ENCODE measurements around the gene ACTL7B. TPM values are rescaled to one million over a fixed set of nuclear protein-coding genes. Genes with fewer than 3 reads are reported as not detected.

Gene ACTL7B
- not detected in 2 replicates for total RNA-seq (2021; fragmentation: NEBNext Ultra II Directional; extraction: Animal tissue kit (Norgen Biotek cat#: 25700))
- not detected in 2 replicates for polyA plus RNA-seq (2011; rRNA removed)
- polyA plus RNA-seq (2011; cell fraction: cytosol; rRNA removed) = not detected
- polyA plus RNA-seq (2011; cell fraction: nucleus; rRNA removed) = 0.04 TPM
- not detected in 4 replicates for polyA plus RNA-seq (2012, experiment 1 of 2)
- polyA plus RNA-seq (2012, experiment 2 of 2) = not detected
- not detected for polyA plus RNA-seq (2013, experiment 1 of 2)
- not detected for polyA plus RNA-seq (2013, experiment 2 of 2)
- 0.12 TPM in 1 of 2 replicates, not detected in the other for polyA minus RNA-seq (2011; rRNA and poly(A)+ RNA removed)
- polyA minus RNA-seq (2011; cell fraction: cytosol; rRNA and poly(A)+ RNA removed) = not detected
- polyA minus RNA-seq (2011; cell fraction: nucleus; rRNA and poly(A)+ RNA removed) = not detected
- long read RNA-seq, experiment 1 = 0 reads
- long read RNA-seq, experiment 2 = 0 reads

- H3K23me2 ChIP-seq (ENCODE audit: low read depth, low read length) = no peaks in the 10 kb centered on the region
- no peaks in the 10 kb centered on the region for H3K4me1 ChIP-seq (replicated peaks in 1 of 4; ENCODE audit: control insufficient read depth in 3 of 4, insufficient read depth in 4 of 4, low read length in 3 of 4)
- FAIRE-seq (no peak), DNase-seq (ENCODE audit: low read depth in 1 of 2, low spot score in 2 of 2) (no peak)
- no peak within 1 kb of the TSS for H3K4me2 ChIP-seq (ENCODE audit: insufficient read depth in 1 of 2, low read depth in 2 of 2, low read length in 2 of 2)
- no peak within 1 kb of the TSS for H2BK15ac ChIP-seq (ENCODE audit: low read length)
- CTCF ChIA-PET (ENCODE audit: partially characterized antibody) = interaction anchor here (1.5 kb wide), 1 partner anchor 13 kb away, joined by 3 read pairs; no protein-coding TSS in a partner anchor
- no peak within 1 kb of the TSS for H3K23ac ChIP-seq (ENCODE audit: insufficient read length)
- H4K91ac ChIP-seq (replicated peaks; ENCODE audit: insufficient read length, low read length) = no peak within 1 kb of the TSS
- no peak within 1 kb of the TSS for H3K18ac ChIP-seq (ENCODE audit: extremely low read depth, low read length)
- H3K27ac ChIP-seq (ENCODE audit: low read depth, low read length) = no peak within 1 kb of the TSS
- 0 out of 4 replicates have a peak, but pooled peaks cover 0 to 1% of the 10 kb centered on the region in 2 experiments for H3K9me3 ChIP-seq (ENCODE audit: insufficient read depth in 2 of 2, low read depth in 1 of 2, low read length in 1 of 2)
- H3K9ac ChIP-seq (replicated peaks in 1 of 4; ENCODE audit: extremely low read depth in 1 of 4, low read depth in 3 of 4, low read length in 3 of 4) = no peak within 1 kb of the TSS
- H2BK20ac ChIP-seq (ENCODE audit: low read length) = no peak within 1 kb of the TSS
- no peaks in the 10 kb centered on the region for H3K36me3 ChIP-seq (ENCODE audit: control insufficient read depth in 2 of 4, insufficient read depth in 4 of 4, low read length in 3 of 4)
- H2AFZ ChIP-seq (ENCODE audit: low read length) = no peak within 1 kb of the TSS
- H3K14ac ChIP-seq (ENCODE audit: insufficient read length) = no peak within 1 kb of the TSS
- H3K27me3 ChIP-seq (replicated peaks in 1 of 4; ENCODE audit: control insufficient read depth in 3 of 4, extremely low read depth in 1 of 4, insufficient read depth in 3 of 4, low read length in 3 of 4) = no peaks in the 10 kb centered on the region
- H3K79me1 ChIP-seq (ENCODE audit: low read depth, low read length) = no peaks in the 10 kb centered on the region
- H3K56ac ChIP-seq (replicated peaks; ENCODE audit: insufficient read length, low read depth, low read length) = no peak within 1 kb of the TSS
- H2AK5ac ChIP-seq (ENCODE audit: low read depth, low read length) = no peak within 1 kb of the TSS
- no peak within 1 kb of the TSS for H2BK12ac ChIP-seq (ENCODE audit: low read depth, low read length)
- H4K5ac ChIP-seq (ENCODE audit: insufficient read length, low read depth, low read length) = no peak within 1 kb of the TSS
- POLR2A ChIA-PET (ENCODE audit: partially characterized antibody) = no interaction called here
- H2BK5ac ChIP-seq (ENCODE audit: low read depth, low read length) = no peak within 1 kb of the TSS
- 87% methylated on average over 7 of the region's 7 CpGs; no CpG with 5 or more reads in 1 of the 2 experiments for WGBS, 2 experiments (ENCODE audit: extremely low coverage in 1 of 2, insufficient coverage in 1 of 2, insufficient read length in 1 of 2, insufficient replicate concordance in 2 of 2, low coverage in 1 of 2, low lambda C conversion rate in 2 of 2, missing lambda C conversion rate in 1 of 2)
- no peaks in the 10 kb centered on the region for H4K20me1 ChIP-seq (replicated peaks in 1 of 2; ENCODE audit: control insufficient read depth in 1 of 2, insufficient read depth in 2 of 2, low read length in 2 of 2)
- TF ChIP-seq TBP (IDR thresholded peaks at IDR 0.05; ENCODE audit: low read depth, low read length) (no peak), HDAC2 (IDR thresholded peaks at IDR 0.05; ENCODE audit: borderline replicate concordance in 1 of 2, low read depth in 2 of 2, low read length in 2 of 2) (no peak)
- peak within 1 kb of the TSS; percentile 77 for H4K8ac ChIP-seq (ENCODE audit: extremely low read depth, insufficient read depth, low read length)
- no peak within 1 kb of the TSS for H3K4me3 ChIP-seq (ENCODE audit: extremely low read depth in 1 of 4, insufficient read depth in 2 of 4, low read depth in 3 of 4, low read length in 4 of 4)
- H2BK120ac ChIP-seq (replicated peaks; ENCODE audit: low read depth, low read length) = no peak within 1 kb of the TSS
- H3K79me2 ChIP-seq (ENCODE audit: control insufficient read depth in 1 of 2, insufficient read depth in 2 of 2, low read length in 2 of 2) = no peaks in the 10 kb centered on the region
- no peak within 1 kb of the TSS for H3K4ac ChIP-seq (replicated peaks; ENCODE audit: insufficient read length, low read depth, low read length)
These were observed at the start of gene ACTL7B for GRCh38 chr9:108855888-108856287. TSS of gene ACTL7B (minus strand) at chr9:108855986. CDS start at chr9:108855930, 56 bp downstream.
